Astrocyte (in vitro differentiated cells and primary cell): Measurements from ENCODE around the gene POLR3F. TPM values are rescaled to one million over a fixed set of nuclear protein-coding genes. Genes with fewer than 3 reads are reported as not detected.
"Not testable (repeated sequence)": the region's sequence is repeated elsewhere in the genome, so short reads cannot be mapped to it uniquely, and the experiment has no call there.

Experiments used
- DNase-seq: peaks from one replicate; pipeline ENCODE4 v3.0.0-alpha.2; 2010; ENCODE audit warnings: low read depth
- FAIRE-seq: peaks from 2 replicates; lab custom pipeline; 2011; peaks lifted over from hg19 to GRCh38; lab: Jason Lieb, UNC
- H2AFZ ChIP-seq: 2 replicates; pipeline ENCODE4 v1.6.0; 2012; ENCODE audit warnings: low read depth, low read length, inconsistent platforms
- H3K27ac ChIP-seq: 2 replicates; pipeline ENCODE4 v1.5.1; 2011; ENCODE audit warnings: low read depth, low read length, inconsistent platforms
- H3K27me3 ChIP-seq: 2 replicates; pipeline ENCODE4 v1.6.0; 2011; ENCODE audit warnings: low read length, inconsistent platforms; ENCODE audit not compliant: insufficient read depth
- H3K36me3 ChIP-seq: 2 replicates; pipeline ENCODE4 v1.5.1; 2011; ENCODE audit warnings: low read length, inconsistent platforms; ENCODE audit not compliant: insufficient read depth
- H3K4me1 ChIP-seq: 2 replicates; pipeline ENCODE4 v1.5.1; 2011; ENCODE audit warnings: low read length, inconsistent platforms; ENCODE audit not compliant: insufficient read depth
- H3K4me2 ChIP-seq: 2 replicates; pipeline ENCODE4 v1.6.0; 2012; ENCODE audit warnings: low read length, inconsistent platforms
- H3K4me3 ChIP-seq: 2 replicates; pipeline ENCODE4 v1.5.1; 2011; ENCODE audit warnings: low read depth, mild to moderate bottlenecking, low read length, inconsistent platforms; ENCODE audit not compliant: insufficient read depth
- H3K79me2 ChIP-seq: 2 replicates; pipeline ENCODE4 v1.6.0; 2012; ENCODE audit warnings: mild to moderate bottlenecking, low read length, inconsistent platforms; ENCODE audit not compliant: insufficient read depth
- H3K9ac ChIP-seq: 2 replicates; pipeline ENCODE4 v1.6.0; 2012; ENCODE audit warnings: mild to moderate bottlenecking, low read length, inconsistent platforms
- H3K9me3 ChIP-seq: 2 replicates; pipeline ENCODE4 v1.5.1; 2012; ENCODE audit warnings: low read depth, mild to moderate bottlenecking, low read length, inconsistent platforms; ENCODE audit not compliant: insufficient read depth
- H4K20me1 ChIP-seq: 2 replicates; pipeline ENCODE4 v1.6.0; 2012; ENCODE audit warnings: low read length, inconsistent platforms; ENCODE audit not compliant: insufficient read depth
- H3K27ac Mint-ChIP-seq: one replicate; pipeline ENCODE4 v1.8.0; 2021; ENCODE audit warnings: mild to moderate bottlenecking, mixed read lengths; ENCODE audit not compliant: unreplicated experiment
- H3K27me3 Mint-ChIP-seq: one replicate; pipeline ENCODE4 v1.8.0; 2021; ENCODE audit warnings: low read depth, mixed read lengths; ENCODE audit not compliant: unreplicated experiment
- H3K36me3 Mint-ChIP-seq: one replicate; pipeline ENCODE4 v1.8.0; 2021; ENCODE audit warnings: low read depth, mixed read lengths; ENCODE audit not compliant: unreplicated experiment
- H3K4me1 Mint-ChIP-seq: one replicate; pipeline ENCODE4 v1.8.0; 2021; ENCODE audit warnings: low read depth, mixed read lengths; ENCODE audit not compliant: unreplicated experiment
- H3K4me3 Mint-ChIP-seq: one replicate; pipeline ENCODE4 v1.8.0; 2021; ENCODE audit warnings: mild to moderate bottlenecking, moderate library complexity, mixed read lengths; ENCODE audit not compliant: unreplicated experiment
- H3K9me3 Mint-ChIP-seq: one replicate; pipeline ENCODE4 v1.8.0; 2021; ENCODE audit warnings: mild to moderate bottlenecking, mixed read lengths; ENCODE audit not compliant: unreplicated experiment
- CTCF ChIP-seq: IDR thresholded peaks from 2 replicates; pipeline ENCODE4 v1.5.1; 2011; ENCODE audit warnings: low read depth, mild to moderate bottlenecking, inconsistent platforms, low read length, moderate library complexity; ENCODE audit not compliant: insufficient read depth
- EZH2 ChIP-seq: IDR thresholded peaks from 2 replicates; pipeline ENCODE4 v1.6.1; 2012; ENCODE audit warnings: mild to moderate bottlenecking, low read length, inconsistent platforms; ENCODE audit not compliant: insufficient read depth
- total RNA-seq: library from RNA; stranded (reverse); gene quantifications from 2 replicates; pipeline ENCODE4 v1.2.1, GENCODE V29; 2021

POLR3F gene
- total RNA-seq, 1 donor from 2014 or later: 12.8 TPM

GRCh38 chr20:18523066-18523465 lies 55.9 kb downstream of the POLR3F start:
- Histone ChIP-seq H2AFZ (no peak overlapping the region), H3K9me3 (no peaks in the 10 kb centered on the region), H3K4me3 (no peak overlapping the region), H3K79me2 (peaks cover 7% of the 10 kb centered on the region), H3K27me3 (no peaks in the 10 kb centered on the region), H4K20me1 (no peaks in the 10 kb centered on the region), H3K4me2 (no peak overlapping the region), H3K36me3 (peaks cover 22% of the 10 kb centered on the region), H3K9ac (no peak overlapping the region), H3K27ac (no peak overlapping the region), H3K4me1 (peaks cover 20% of the 10 kb centered on the region)
- no peaks in the 10 kb centered on the region for H3K27me3 Mint-ChIP-seq
- TF ChIP-seq CTCF (no peak), EZH2 (no peak)
- H3K36me3 Mint-ChIP-seq: peaks cover 18% of the 10 kb centered on the region
- no peak for DNase-seq
- peaks cover 17% of the 10 kb centered on the region for H3K4me1 Mint-ChIP-seq
- H3K9me3 Mint-ChIP-seq: no peaks in the 10 kb centered on the region
- no peak overlapping the region for H3K4me3 Mint-ChIP-seq
- no peak overlapping the region for H3K27ac Mint-ChIP-seq
- no peak for FAIRE-seq

- peak overlapping the region; percentile 49 for H3K27ac Mint-ChIP-seq
- Histone ChIP-seq H3K9me3 (no peaks in the 10 kb centered on the region), H3K4me3 (no peak overlapping the region), H3K4me2 (peak overlapping the region; percentile 38), H3K9ac (no peak overlapping the region), H3K36me3 (peaks cover 37% of the 10 kb centered on the region), H2AFZ (no peak overlapping the region), H3K27ac (peak overlapping the region; percentile 67), H4K20me1 (no peaks in the 10 kb centered on the region), H3K79me2 (no peaks in the 10 kb centered on the region), H3K4me1 (peaks cover 20% of the 10 kb centered on the region), H3K27me3 (no peaks in the 10 kb centered on the region)
- FAIRE-seq (peak; percentile 59), DNase-seq (peak; percentile 56)
- peaks cover 29% of the 10 kb centered on the region for H3K36me3 Mint-ChIP-seq
- no peak overlapping the region for H3K4me3 Mint-ChIP-seq
- H3K27me3 Mint-ChIP-seq: no peaks in the 10 kb centered on the region
- TF ChIP-seq CTCF (no peak), EZH2 (no peak)
- H3K4me1 Mint-ChIP-seq: peaks cover 17% of the 10 kb centered on the region
- no peaks in the 10 kb centered on the region for H3K9me3 Mint-ChIP-seq
These were observed 57.5 kb downstream of the POLR3F start for GRCh38 chr20:18524646-18525045.

GRCh38 chr20:18526761-18527160 lies 59.6 kb downstream of the POLR3F start:
- Mint-ChIP-seq H3K4me1 (peaks cover 17% of the 10 kb centered on the region), H3K36me3 (peaks cover 35% of the 10 kb centered on the region)
- not testable (repeated sequence) for H3K9ac ChIP-seq, H3K4me3 ChIP-seq, DNase-seq, H3K79me2 ChIP-seq, FAIRE-seq, H3K27ac ChIP-seq, H3K27me3 Mint-ChIP-seq, H2AFZ ChIP-seq, H3K27ac Mint-ChIP-seq, H4K20me1 ChIP-seq, H3K27me3 ChIP-seq, H3K4me3 Mint-ChIP-seq, H3K9me3 Mint-ChIP-seq, H3K4me2 ChIP-seq, H3K9me3 ChIP-seq
- peaks cover 20% of the 10 kb centered on the region for H3K4me1 ChIP-seq
- H3K36me3 ChIP-seq: peaks cover 45% of the 10 kb centered on the region
